ENCODE results near the gene TMEM135. TPM values are rescaled to one million over a fixed set of nuclear protein-coding genes. Genes with fewer than 3 reads are reported as not detected.

The TMEM135 gene
- total RNA-seq, 2 experiments from 2014 or later, result 21.8 to 24.8 TPM

DNA sequence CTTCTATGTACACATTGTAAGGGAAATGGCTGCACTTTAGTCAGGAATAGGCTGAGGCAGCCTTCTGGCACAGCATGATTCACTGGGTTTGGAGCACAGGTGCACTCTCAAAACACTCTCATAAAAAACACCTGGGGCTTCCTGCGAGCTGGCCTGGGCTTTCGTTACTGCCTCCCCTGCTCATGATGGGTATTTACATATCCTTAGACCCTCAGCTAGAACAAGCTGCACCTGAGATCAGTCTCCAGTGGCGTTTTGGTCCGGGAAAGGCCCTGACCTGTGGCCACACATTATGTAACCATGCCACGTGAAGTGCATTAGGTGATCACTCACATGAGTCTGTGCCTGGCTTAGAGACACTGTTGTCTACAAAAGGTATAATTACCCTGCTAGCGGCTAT lies 321.7 kb downstream of the TMEM135 start:
- intact Hi-C loops (cut with micrococcal nuclease), result no loop called here
- H3K27me3 Mint-ChIP-seq (ENCODE audit: low read depth), result no peaks in the 10 kb centered on the region
- H3K4me1 Mint-ChIP-seq (ENCODE audit: low read depth), result no peaks in the 10 kb centered on the region
- H3K9me3 Mint-ChIP-seq, result no peaks in the 10 kb centered on the region
- no peak overlapping the region for H3K27ac Mint-ChIP-seq
- no peaks in the 10 kb centered on the region for H3K36me3 Mint-ChIP-seq (ENCODE audit: low read depth)
- no peak overlapping the region for H3K4me3 Mint-ChIP-seq
- no peak for DNase-seq
- CTCF ChIA-PET, result interaction anchor here (0.6 kb wide), 1 partner anchor 403 kb away, joined by 3 read pairs; no protein-coding TSS in a partner anchor

- intact Hi-C loops (cut with micrococcal nuclease), result no loop called here
- H3K4me1 Mint-ChIP-seq (ENCODE audit: low read depth), result no peaks in the 10 kb centered on the region
- H3K36me3 Mint-ChIP-seq (ENCODE audit: low read depth), result no peaks in the 10 kb centered on the region
- H3K27me3 Mint-ChIP-seq (ENCODE audit: low read depth), result no peaks in the 10 kb centered on the region
- H3K27ac Mint-ChIP-seq, result no peak overlapping the region
- H3K4me3 Mint-ChIP-seq, result no peak overlapping the region
- CTCF ChIA-PET, result interaction anchor here (1.0 kb wide), 1 partner anchor 9 kb away, joined by 3 read pairs; no protein-coding TSS in a partner anchor
- H3K9me3 Mint-ChIP-seq, result no peaks in the 10 kb centered on the region
- DNase-seq, result no peak
These were observed 324.2 kb downstream of the TMEM135 start for GRCh38 chr11:87361891-87362290.

- no peak for DNase-seq
- intact Hi-C loops (cut with micrococcal nuclease), result no loop called here
- no peaks in the 10 kb centered on the region for H3K36me3 Mint-ChIP-seq (ENCODE audit: low read depth)
- no peak overlapping the region for H3K4me3 Mint-ChIP-seq
- peaks cover 7% of the 10 kb centered on the region for H3K27me3 Mint-ChIP-seq (ENCODE audit: low read depth)
- no peak overlapping the region for H3K27ac Mint-ChIP-seq
- no peaks in the 10 kb centered on the region for H3K4me1 Mint-ChIP-seq (ENCODE audit: low read depth)
- CTCF ChIA-PET, result no interaction called here
- no peaks in the 10 kb centered on the region for H3K9me3 Mint-ChIP-seq
These were observed 328.6 kb downstream of the TMEM135 start for GRCh38 chr11:87366346-87366745.

DNA sequence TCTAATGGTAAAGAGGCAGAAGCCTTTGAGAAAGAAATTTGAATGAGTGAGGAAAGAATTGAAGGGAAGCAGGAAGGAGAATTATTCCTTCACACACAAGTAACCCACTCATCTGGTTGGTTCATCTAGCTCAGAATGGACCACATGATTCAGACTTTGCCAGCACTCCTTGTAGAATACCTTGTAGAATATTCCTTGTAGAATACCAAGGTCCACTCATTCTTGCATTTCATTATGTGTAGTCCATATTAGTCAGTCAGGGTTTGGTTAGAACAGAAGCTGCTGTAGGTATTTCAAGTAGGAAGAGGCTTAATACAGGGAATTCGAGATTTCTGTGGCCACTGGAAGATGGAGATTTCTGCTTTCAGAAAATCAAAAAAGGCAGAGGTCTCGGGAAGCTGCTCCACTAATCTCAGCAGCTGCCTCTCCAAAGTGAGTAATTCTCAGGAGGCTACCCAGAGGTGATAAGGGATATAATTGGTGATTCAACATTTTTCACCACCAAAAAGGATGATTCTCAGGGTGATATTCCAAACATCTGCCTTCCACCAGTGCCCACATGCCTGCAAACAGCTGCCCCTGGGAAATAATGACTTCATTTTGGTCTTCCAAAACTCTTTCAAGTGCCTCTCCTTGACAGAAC lies 329.1 kb downstream of the TMEM135 start:
- intact Hi-C loops (cut with micrococcal nuclease), result no loop called here
- Mint-ChIP-seq H3K27ac (no peak overlapping the region), H3K9me3 (no peaks in the 10 kb centered on the region), H3K4me1 (ENCODE audit: low read depth) (no peaks in the 10 kb centered on the region), H3K4me3 (no peak overlapping the region), H3K36me3 (ENCODE audit: low read depth) (no peaks in the 10 kb centered on the region), H3K27me3 (ENCODE audit: low read depth) (peaks cover 7% of the 10 kb centered on the region)
- CTCF ChIA-PET, result interaction anchor here (0.6 kb wide), 1 partner anchor 229 kb away, joined by 3 read pairs; no protein-coding TSS in a partner anchor
- no peak for DNase-seq

DNA sequence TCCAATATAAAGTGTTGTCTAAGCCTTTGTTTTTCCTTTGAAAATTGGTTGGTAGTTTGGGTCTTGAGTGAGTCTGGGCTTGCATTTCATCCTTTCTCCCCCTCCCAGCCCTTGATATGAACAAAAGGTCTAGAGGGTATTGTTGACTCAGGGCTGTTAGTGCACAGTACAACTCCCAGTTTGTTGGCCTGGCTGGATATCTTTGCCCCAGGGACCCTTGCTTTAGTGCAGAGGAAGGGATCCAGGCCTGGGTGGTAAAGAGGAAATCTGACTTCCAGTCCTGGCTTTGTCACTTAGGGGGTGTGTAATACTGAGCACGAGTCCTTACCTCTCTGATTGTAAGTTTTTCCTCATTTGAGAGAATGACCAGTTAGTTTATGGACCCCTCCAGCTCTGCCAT lies 330.4 kb downstream of the TMEM135 start:
- CTCF ChIA-PET, result interaction anchor here (0.7 kb wide), 1 partner anchor 13 kb away, joined by 3 read pairs; no protein-coding TSS in a partner anchor
- Mint-ChIP-seq H3K27ac (no peak overlapping the region), H3K27me3 (ENCODE audit: low read depth) (peaks cover 7% of the 10 kb centered on the region), H3K36me3 (ENCODE audit: low read depth) (no peaks in the 10 kb centered on the region), H3K4me1 (ENCODE audit: low read depth) (no peaks in the 10 kb centered on the region), H3K4me3 (no peak overlapping the region), H3K9me3 (no peaks in the 10 kb centered on the region)
- intact Hi-C loops (cut with micrococcal nuclease), result no loop called here
- no peak for DNase-seq

DNA sequence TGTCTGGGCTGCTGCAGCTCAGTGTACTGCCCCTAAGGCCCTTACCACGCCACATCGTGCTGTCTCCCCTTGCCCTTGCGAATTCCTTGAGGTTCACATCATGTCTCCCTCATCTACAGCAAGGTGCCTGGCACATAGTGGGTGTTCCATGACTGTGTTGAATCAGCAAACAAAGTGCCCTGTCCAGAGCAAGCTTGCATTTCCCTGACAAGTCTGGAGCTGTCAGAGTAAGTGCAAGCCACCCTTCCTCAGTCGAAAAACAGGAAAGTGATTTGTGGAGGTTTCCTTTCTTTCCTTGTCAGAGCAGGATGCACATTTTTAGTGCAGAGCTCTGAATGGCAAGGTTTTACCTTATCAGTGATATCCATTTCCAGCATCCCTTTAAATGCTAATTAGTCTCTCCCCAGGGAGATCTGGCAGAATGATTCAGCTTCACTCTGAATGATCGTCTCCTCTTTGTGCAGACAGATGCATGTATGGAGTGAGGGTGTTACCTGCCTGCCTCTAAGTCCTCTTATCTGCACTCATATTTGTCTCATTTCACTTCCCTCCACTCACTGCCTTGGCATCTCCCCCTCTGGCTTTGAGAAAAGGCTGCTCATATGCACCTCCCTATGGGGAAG lies 331.2 kb downstream of the TMEM135 start:
- H3K27me3 Mint-ChIP-seq (ENCODE audit: low read depth), result peaks cover 7% of the 10 kb centered on the region
- H3K27ac Mint-ChIP-seq, result no peak overlapping the region
- H3K4me3 Mint-ChIP-seq, result no peak overlapping the region
- no peaks in the 10 kb centered on the region for H3K36me3 Mint-ChIP-seq (ENCODE audit: low read depth)
- CTCF ChIA-PET, result no interaction called here
- intact Hi-C loops (cut with micrococcal nuclease), result no loop called here
- H3K9me3 Mint-ChIP-seq, result no peaks in the 10 kb centered on the region
- no peaks in the 10 kb centered on the region for H3K4me1 Mint-ChIP-seq (ENCODE audit: low read depth)
- no peak for DNase-seq

DNA sequence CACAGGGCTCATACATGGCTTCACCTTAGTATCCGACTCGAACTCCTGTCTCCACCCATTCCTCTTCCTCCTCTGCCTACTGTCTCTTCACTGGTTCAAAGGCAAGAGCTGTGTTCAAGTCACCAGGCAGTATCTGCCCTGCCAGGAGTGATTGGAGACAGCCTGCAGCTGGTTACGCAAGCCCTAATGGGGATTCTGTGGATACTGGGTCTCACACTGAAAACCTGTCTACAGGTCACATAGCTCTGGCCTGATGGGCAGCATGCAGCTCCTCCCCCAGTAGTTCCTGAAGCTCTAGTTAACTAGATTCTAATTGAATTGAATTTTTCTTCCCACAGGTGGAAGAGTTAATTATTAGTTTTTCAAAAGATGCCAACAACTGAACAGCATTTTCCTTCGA lies 332.2 kb downstream of the TMEM135 start:
- CTCF ChIA-PET, result no interaction called here
- Mint-ChIP-seq H3K4me1 (ENCODE audit: low read depth) (no peaks in the 10 kb centered on the region), H3K4me3 (no peak overlapping the region), H3K27me3 (ENCODE audit: low read depth) (peaks cover 7% of the 10 kb centered on the region), H3K9me3 (no peaks in the 10 kb centered on the region), H3K27ac (no peak overlapping the region), H3K36me3 (ENCODE audit: low read depth) (no peaks in the 10 kb centered on the region)
- no peak for DNase-seq
- intact Hi-C loops (cut with micrococcal nuclease), result no loop called here

GRCh38 chr11:87372065-87372464 lies 334.3 kb downstream of the TMEM135 start:
- H3K36me3 Mint-ChIP-seq (ENCODE audit: low read depth), result no peaks in the 10 kb centered on the region
- no peak for DNase-seq
- H3K4me1 Mint-ChIP-seq (ENCODE audit: low read depth), result no peaks in the 10 kb centered on the region
- H3K27ac Mint-ChIP-seq, result no peak overlapping the region
- intact Hi-C loops (cut with micrococcal nuclease), result no loop called here
- no peak overlapping the region for H3K4me3 Mint-ChIP-seq
- H3K9me3 Mint-ChIP-seq, result no peaks in the 10 kb centered on the region
- peaks cover 11% of the 10 kb centered on the region for H3K27me3 Mint-ChIP-seq (ENCODE audit: low read depth)
- CTCF ChIA-PET, result no interaction called here

Other genes starting within 250 kb of the TMEM135 start
- under 1 TPM; 0.35 to 0.38 TPM for gene PRSS23, start 237.4 kb upstream of the TMEM135 start, total RNA-seq
- gene FZD4, start 82.5 kb upstream of the TMEM135 start, total RNA-seq, result under 1 TPM; 0.38 to 0.42 TPM

All from activated naive CD4-positive, alpha-beta T cell treated with anti-CD3 and anti-CD28 coated beads for 36 hours (primary cell).